NT2/D1 (cell line): ENCODE measurements around the gene IMPDH2.

Experiments used
- SUZ12 ChIP-seq: IDR thresholded peaks from 2 replicates; pipeline ENCODE4 v1.6.1; 2011; ENCODE audit not compliant: insufficient read length, insufficient read depth; ENCODE audit errors: extremely low read depth
- YY1 ChIP-seq: IDR thresholded peaks from 2 replicates; pipeline ENCODE4 v1.6.1; 2011; ENCODE audit not compliant: insufficient read length, insufficient read depth
- ZNF274 ChIP-seq: IDR thresholded peaks from 2 replicates; pipeline ENCODE4 v1.6.1; 2011; ENCODE audit warnings: mild to moderate bottlenecking, low read depth, low read length

DNA sequence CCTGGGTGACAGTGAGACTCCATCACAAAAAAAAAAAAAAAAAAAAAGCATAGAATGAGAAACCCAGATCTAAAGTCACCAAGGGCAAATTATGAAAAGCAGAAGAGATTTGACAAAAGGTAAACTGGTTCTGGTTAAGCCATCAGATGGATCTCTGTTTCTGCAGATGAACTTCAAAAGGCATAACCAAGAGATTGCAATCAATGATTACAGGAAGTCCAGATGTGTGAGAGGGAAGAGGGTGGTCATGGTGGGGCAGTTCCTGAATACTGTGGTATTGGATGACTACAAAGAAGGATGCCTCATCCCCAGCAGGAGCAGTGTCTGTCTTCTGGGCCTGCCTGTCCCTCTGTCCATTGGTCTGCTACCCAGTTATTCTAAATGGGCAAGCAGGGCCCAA, 35.4 kb downstream of the IMPDH2 start:
- TF ChIP-seq SUZ12 (no peak), YY1 (no peak), ZNF274 (no peak)
